Hippocampal formation (tissue), 2 donors: ENCODE measurements around the gene TCF3.
"Not testable (repeated sequence)": the region's sequence is repeated elsewhere in the genome, so short reads cannot be mapped to it uniquely, and the experiment has no call there.

Experiments
- DNase-seq, 2 donors: peaks; one replicate each; lab custom pipeline; 2025; lab: John Stamatoyannopoulos, UW

The TCF3 gene

GRCh38 chr19:1650650-1651567 is 1.5 kb downstream of the TCF3 start:
- DNase-seq = no peak

- DNase-seq = no peak
Observed at GRCh38 chr19:1649706-1650649, 2.4 kb downstream of the TCF3 start.

- no peak for DNase-seq
Observed at GRCh38 chr19:1648920-1649541, 3.4 kb downstream of the TCF3 start.

- no peak for DNase-seq
Observed at GRCh38 chr19:1648459-1648849, 4.0 kb downstream of the TCF3 start.

- no peak for DNase-seq
Observed at GRCh38 chr19:1647501-1648458, 4.6 kb downstream of the TCF3 start.

GRCh38 chr19:1646659-1647453 is 5.6 kb downstream of the TCF3 start:
- no peak for DNase-seq

GRCh38 chr19:1646149-1646548 is 6.3 kb downstream of the TCF3 start:
- DNase-seq = no peak

- no peak for DNase-seq
Observed at GRCh38 chr19:1645299-1645698, 7.1 kb downstream of the TCF3 start.

- no peak for DNase-seq
Observed at GRCh38 chr19:1644070-1644469, 8.3 kb downstream of the TCF3 start.

GRCh38 chr19:1640893-1641448 is 11.4 kb downstream of the TCF3 start:
- not testable (repeated sequence) for DNase-seq

- DNase-seq = no peak
Observed at GRCh38 chr19:1636325-1637236, 15.8 kb downstream of the TCF3 start.

GRCh38 chr19:1634938-1635243 is 17.5 kb downstream of the TCF3 start:
- DNase-seq = no peak

GRCh38 chr19:1634242-1634937 is 18.0 kb downstream of the TCF3 start:
- DNase-seq = no peak

- DNase-seq = no peak
Observed at GRCh38 chr19:1633269-1633826, 19.1 kb downstream of the TCF3 start.

GRCh38 chr19:1632462-1633268 is 19.8 kb downstream of the TCF3 start:
- DNase-seq = no peak

- DNase-seq = no peak
Observed at GRCh38 chr19:1631557-1632100, 20.8 kb downstream of the TCF3 start.

- DNase-seq = no peak
Observed at GRCh38 chr19:1630811-1631210, 21.6 kb downstream of the TCF3 start.
